HepG2 (cell line): ENCODE data around the gene BOLL.

Source experiments
- ATF7 ChIP-seq, 2 experiments: fragments of 450-650 bp in 1 of 2; sonication (generic) in 1 of 2; formaldehyde crosslinking in 1 of 2; IDR thresholded peaks; 2 replicates each; pipeline versions ENCODE4 v1.4.0 to v1.6.1; 2016 to 2020; ENCODE audit warnings: antibody characterized with exemption in 1 of 2, mild to moderate bottlenecking in 1 of 2, missing genetic modification reagents in 1 of 2
- BCL3 ChIP-seq: sonication (generic); formaldehyde crosslinking; IDR thresholded peaks from 2 replicates; pipeline ENCODE4 v1.5.1; 2020; ENCODE audit warnings: mild to moderate bottlenecking, missing genetic modification reagents, moderate library complexity
- CTCF ChIP-seq: sonication (generic); formaldehyde crosslinking; IDR thresholded peaks from 2 replicates; pipeline ENCODE4 v1.5.0; 2020; ENCODE audit warnings: mild to moderate bottlenecking, missing genetic modification reagents, moderate library complexity
- ESRRA ChIP-seq: sonication (generic); formaldehyde crosslinking; IDR thresholded peaks from 2 replicates; pipeline ENCODE4 v1.5.1; 2020; ENCODE audit warnings: mild to moderate bottlenecking, low read depth, missing genetic modification reagents
- ETV6 ChIP-seq: sonication (generic); formaldehyde crosslinking; conservative IDR thresholded peaks from 2 replicates; pipeline ENCODE4 v1.4.0; 2020; ENCODE audit warnings: missing genetic modification reagents
- POLR2A ChIP-seq, 2 experiments: IDR thresholded peaks; 2 replicates each; pipeline ENCODE4 v1.6.1; 2011; ENCODE audit warnings: low read depth in 2 of 2, low read length in 2 of 2, mild to moderate bottlenecking in 1 of 2, moderate library complexity in 1 of 2; ENCODE audit not compliant: insufficient read depth in 1 of 2
- ZBTB38 ChIP-seq: sonication (generic); formaldehyde crosslinking; IDR thresholded peaks from 2 replicates; pipeline ENCODE4 v1.5.1; 2020; ENCODE audit warnings: mild to moderate bottlenecking, missing genetic modification reagents
- ZNF282 ChIP-seq: fragments of 450-650 bp; IDR thresholded peaks from 2 replicates; pipeline ENCODE4 v1.6.1; 2018; ENCODE audit not compliant: partially characterized antibody
- ZNF451 ChIP-seq: sonication (generic); formaldehyde crosslinking; IDR thresholded peaks from 2 replicates; pipeline ENCODE4 v1.5.0; 2020; ENCODE audit warnings: mild to moderate bottlenecking, missing genetic modification reagents
- ZNF788 ChIP-seq: sonication (generic); formaldehyde crosslinking; IDR thresholded peaks from 2 replicates; pipeline ENCODE4 v1.5.0; 2020; ENCODE audit warnings: mild to moderate bottlenecking, missing genetic modification reagents, borderline replicate concordance
- ZNF792 ChIP-seq: IDR thresholded peaks from 2 replicates; pipeline ENCODE4 v1.6.1; 2016

- no peak for TF ChIP-seq POLR2A (IDR thresholded peaks at IDR 0.05; ENCODE audit: insufficient read depth in 1 of 2, low read depth in 2 of 2, low read length in 2 of 2)
- no peak for TF ChIP-seq ETV6 (CRISPR knock-in tag)
- no peak for TF ChIP-seq ZNF282
- no peak for TF ChIP-seq ZNF451 (CRISPR knock-in tag)
- TF ChIP-seq ZBTB38 (CRISPR knock-in tag), result no peak
- TF ChIP-seq ATF7 (IDR thresholded peaks at IDR 0.05), result no peak; the same call in 1 of the 2 replicates
- no peak for TF ChIP-seq ATF7 (CRISPR knock-in tag; IDR thresholded peaks at IDR 0.05)
- TF ChIP-seq ZNF788 (CRISPR knock-in tag), result no peak
- TF ChIP-seq BCL3, result no peak
- no peak for TF ChIP-seq CTCF (CRISPR knock-in tag)
- TF ChIP-seq ZNF792 (CRISPR knock-in tag), result no peak
- no peak for TF ChIP-seq ESRRA (CRISPR knock-in tag)
These were observed 44.9 kb downstream of the BOLL start for GRCh38 chr2:197740200-197740599.
